ENCODE data around the gene STAT3. TPM values are rescaled to one million over a fixed set of nuclear protein-coding genes. Genes with fewer than 3 reads are reported as not detected.

The STAT3 gene
- total and polyA plus RNA-seq, 9 of the 15 experiments (the other 6 are each of a cell fraction or from before 2014, with no cell fraction given), result 90.0 to 179 (median 114) TPM

GRCh38 chr17:42407289-42407836, 19.1 kb upstream of the STAT3 start (continued):
- TF ChIP-seq GABPA (tag; conservative IDR thresholded peaks at IDR 0.05; ENCODE audit: low read depth) (0 out of 2 replicates have a peak, but pooled peaks have one; percentile 29), TAF15 (IDR thresholded peaks at IDR 0.05; ENCODE audit: low read depth, low read length) (no peak), JUND (IDR thresholded peaks at IDR 0.05; ENCODE audit: borderline replicate concordance, low read depth, low read length) (no peak), JUND (tag; IDR thresholded peaks at IDR 0.05; ENCODE audit: borderline replicate concordance, low read depth, low read length) (peak; percentile 26; the same call in 1 of the 3 replicates), ZNF407 (IDR thresholded peaks at IDR 0.05; ENCODE audit: low read depth) (no peak), RHOXF2B (CRISPR knock-in tag; conservative IDR thresholded peaks at IDR 0.05) (no peak), CCNT2 (IDR thresholded peaks at IDR 0.05; ENCODE audit: borderline replicate concordance, extremely low read depth, insufficient read length, low read depth, low read length) (no peak), SFPQ (IDR thresholded peaks at IDR 0.05; ENCODE audit: low read depth, low read length) (no peak), ZNF217 (CRISPR knock-in tag; IDR thresholded peaks at IDR 0.05) (no peak), SRSF9 (IDR thresholded peaks at IDR 0.05; ENCODE audit: borderline replicate concordance, low read depth, low read length) (no peak), ZC3H8 (IDR thresholded peaks at IDR 0.05) (no peak), ZNF695 (CRISPR knock-in tag; IDR thresholded peaks at IDR 0.05) (no peak), KDM5B (IDR thresholded peaks at IDR 0.05; ENCODE audit: insufficient replicate concordance, low read depth, low read length) (no peak), RBM15 (IDR thresholded peaks at IDR 0.05; ENCODE audit: insufficient read depth, low read length) (no peak), YY1 (IDR thresholded peaks at IDR 0.05; ENCODE audit: borderline replicate concordance in 1 of 3, control insufficient read depth in 1 of 3, extremely low read depth in 1 of 3, insufficient read depth in 3 of 3, insufficient read length in 1 of 3, insufficient replicate concordance in 2 of 3, low read depth in 1 of 3, low read length in 2 of 3) (peak in 2 of 3 experiments; percentile 28 to 62), ZNF436 (CRISPR knock-in tag; IDR thresholded peaks at IDR 0.05) (no peak)
